H1 (cell line): ENCODE measurements around the gene RPLP2. TPM values are rescaled to one million over a fixed set of nuclear protein-coding genes. Genes with fewer than 3 reads are reported as not detected.

Source experiments
- CTCF ChIA-PET: fragments of 300-600 bp; sonication (Branson Sonifier 250); formaldehyde crosslinking; loops from one replicate; lab custom pipeline; 2021; ENCODE audit not compliant: partially characterized antibody; lab: Charles Lee
- POLR2A ChIA-PET: fragments of 300-600 bp; sonication (Branson Sonifier 250); formaldehyde crosslinking; loops from one replicate; lab custom pipeline; 2021; ENCODE audit warnings: inconsistent platforms; ENCODE audit not compliant: partially characterized antibody; lab: Charles Lee
- DNase-seq, 2 experiments: peaks; one replicate each; pipeline versions ENCODE4 v3.0.0 to v3.0.0-alpha.2; 2010 to 2022; ENCODE audit warnings: low spot score in 2 of 2, low read depth in 1 of 2, mixed read lengths in 1 of 2
- FAIRE-seq: peaks from 2 replicates; lab custom pipeline; 2011; peaks lifted over from hg19 to GRCh38; lab: Jason Lieb, UNC
- H2AFZ ChIP-seq: 2 replicates; pipeline ENCODE4 v1.8.1; 2012; ENCODE audit warnings: low read length, inconsistent platforms
- H2AK5ac ChIP-seq: 2 replicates; pipeline ENCODE4 v1.6.1; 2013; ENCODE audit warnings: low read depth, low read length
- H2BK120ac ChIP-seq: replicated peaks from 2 replicates; pipeline ENCODE3; 2013; ENCODE audit warnings: low read depth, low read length, inconsistent platforms
- H2BK12ac ChIP-seq: 2 replicates; pipeline ENCODE4 v1.6.1; 2013; ENCODE audit warnings: low read depth, low read length
- H2BK15ac ChIP-seq: 2 replicates; pipeline ENCODE4 v1.6.1; 2013; ENCODE audit warnings: low read length
- H2BK20ac ChIP-seq: 2 replicates; pipeline ENCODE4 v1.6.1; 2013; ENCODE audit warnings: low read length
- H2BK5ac ChIP-seq: 2 replicates; pipeline ENCODE4 v1.6.1; 2013; ENCODE audit warnings: low read depth, low read length
- H3K14ac ChIP-seq: 2 replicates; pipeline ENCODE4 v1.6.1; 2013; ENCODE audit warnings: inconsistent platforms; ENCODE audit not compliant: insufficient read length
- H3K18ac ChIP-seq: 2 replicates; pipeline ENCODE4 v1.6.1; 2013; ENCODE audit warnings: low read length; ENCODE audit errors: extremely low read depth
- H3K23ac ChIP-seq: 2 replicates; pipeline ENCODE4 v1.6.1; 2013; ENCODE audit warnings: inconsistent platforms; ENCODE audit not compliant: insufficient read length
- H3K23me2 ChIP-seq: 2 replicates; pipeline ENCODE4 v1.6.1; 2013; ENCODE audit warnings: low read depth, low read length
- H3K27ac ChIP-seq: 2 replicates; pipeline ENCODE4 v1.6.1; 2011; ENCODE audit warnings: low read depth, low read length, inconsistent platforms
- H3K27me3 ChIP-seq, 4 experiments: replicated peaks in 1 of 4; 1 replicate in 1 of 4; 2 replicates in 3 of 4; pipeline versions ENCODE4 v1.6.1 to v1.8.1; 2011 to 2013; ENCODE audit warnings: low read length in 3 of 4, mild to moderate bottlenecking in 3 of 4, inconsistent platforms in 2 of 4, mixed read lengths in 2 of 4, moderate library complexity in 1 of 4; ENCODE audit not compliant: control insufficient read depth in 3 of 4, insufficient read depth in 3 of 4; ENCODE audit errors: extremely low read depth in 1 of 4
- H3K36me3 ChIP-seq, 4 experiments: 2 replicates each; pipeline versions ENCODE4 v1.6.1 to v1.8.1; 2011 to 2013; ENCODE audit warnings: mild to moderate bottlenecking in 4 of 4, low read length in 3 of 4, moderate library complexity in 2 of 4, control low read depth in 1 of 4, inconsistent platforms in 1 of 4; ENCODE audit not compliant: insufficient read depth in 4 of 4, control insufficient read depth in 2 of 4
- H3K4ac ChIP-seq: replicated peaks from 2 replicates; pipeline ENCODE3; 2013; ENCODE audit warnings: low read length, low read depth, mixed read lengths, inconsistent platforms; ENCODE audit not compliant: insufficient read length
- H3K4me1 ChIP-seq, 4 experiments: replicated peaks in 1 of 4; 1 replicate in 1 of 4; 2 replicates in 3 of 4; pipeline versions ENCODE4 v1.6.1 to v1.8.1; 2011 to 2013; ENCODE audit warnings: low read length in 3 of 4, inconsistent platforms in 2 of 4, mixed read lengths in 1 of 4; ENCODE audit not compliant: insufficient read depth in 4 of 4, control insufficient read depth in 3 of 4
- H3K4me2 ChIP-seq, 2 experiments: 2 replicates each; pipeline versions ENCODE4 v1.6.1 to v1.8.1; 2011 to 2013; ENCODE audit warnings: low read depth in 2 of 2, low read length in 2 of 2, control low read depth in 1 of 2, inconsistent platforms in 1 of 2, mild to moderate bottlenecking in 1 of 2; ENCODE audit not compliant: insufficient read depth in 1 of 2
- H3K4me3 ChIP-seq, 4 experiments: fragments of 200-600, 300-600 bp in 1 of 4; sonication (generic), shearing (Covaris generic), sonication (Bioruptor Twin) in 1 of 4; 2 replicates each; pipeline versions ENCODE4 v1.5.1 to v1.8.1; 2011 to 2016; ENCODE audit warnings: low read length in 4 of 4, low read depth in 3 of 4, control low read depth in 2 of 4, inconsistent platforms in 2 of 4, mild to moderate bottlenecking in 2 of 4, mixed read lengths in 1 of 4, moderate library complexity in 1 of 4; ENCODE audit not compliant: insufficient read depth in 2 of 4; ENCODE audit errors: extremely low read depth in 1 of 4
- H3K56ac ChIP-seq: replicated peaks from 2 replicates; pipeline ENCODE3; 2013; ENCODE audit warnings: low read depth, mild to moderate bottlenecking, mixed read lengths, low read length, inconsistent platforms; ENCODE audit not compliant: insufficient read length
- H3K79me1 ChIP-seq: 2 replicates; pipeline ENCODE4 v1.6.1; 2013; ENCODE audit warnings: low read depth, low read length, control low read depth
- H3K79me2 ChIP-seq, 2 experiments: 2 replicates each; pipeline versions ENCODE4 v1.6.1 to v1.8.1; 2012 to 2013; ENCODE audit warnings: low read length in 2 of 2, mild to moderate bottlenecking in 2 of 2, inconsistent platforms in 1 of 2; ENCODE audit not compliant: insufficient read depth in 2 of 2, control insufficient read depth in 1 of 2
- H3K9ac ChIP-seq, 4 experiments: replicated peaks in 1 of 4; 1 replicate in 1 of 4; 2 replicates in 3 of 4; pipeline versions ENCODE4 v1.6.1 to v1.8.1; 2011 to 2013; ENCODE audit warnings: low read depth in 3 of 4, low read length in 3 of 4, control low read depth in 2 of 4, mild to moderate bottlenecking in 2 of 4, moderate library complexity in 2 of 4, inconsistent platforms in 1 of 4; ENCODE audit errors: extremely low read depth in 1 of 4
- H3K9me3 ChIP-seq, 2 experiments: 2 replicates each; pipeline versions ENCODE4 v1.6.1 to v1.8.1; 2012 to 2013; ENCODE audit warnings: mild to moderate bottlenecking in 2 of 2, moderate library complexity in 2 of 2, control low read depth in 1 of 2, inconsistent platforms in 1 of 2, low read depth in 1 of 2, low read length in 1 of 2, mixed read lengths in 1 of 2; ENCODE audit not compliant: insufficient read depth in 2 of 2
- H4K20me1 ChIP-seq, 2 experiments: replicated peaks in 1 of 2; 2 replicates each; pipeline versions ENCODE3 to v1.8.1; 2011 to 2013; ENCODE audit warnings: inconsistent platforms in 2 of 2, low read length in 2 of 2, mild to moderate bottlenecking in 1 of 2; ENCODE audit not compliant: insufficient read depth in 2 of 2, control insufficient read depth in 1 of 2
- H4K5ac ChIP-seq: 2 replicates; pipeline ENCODE4 v1.6.1; 2013; ENCODE audit warnings: low read length, low read depth, mixed read lengths, inconsistent platforms; ENCODE audit not compliant: insufficient read length
- H4K8ac ChIP-seq: 2 replicates; pipeline ENCODE4 v1.8.0; 2013; ENCODE audit warnings: mild to moderate bottlenecking, moderate library complexity, low read length, inconsistent platforms; ENCODE audit not compliant: insufficient read depth; ENCODE audit errors: extremely low read depth
- H4K91ac ChIP-seq: replicated peaks from 2 replicates; pipeline ENCODE3; 2013; ENCODE audit warnings: low read length, mixed read lengths, inconsistent platforms; ENCODE audit not compliant: insufficient read length
- BACH1 ChIP-seq: IDR thresholded peaks from 2 replicates; pipeline ENCODE4 v1.6.1; 2012; ENCODE audit warnings: low read length, improper control_type of control experiment
- HDAC6 ChIP-seq: IDR thresholded peaks from one replicate; pipeline ENCODE4 v1.7.1; 2012; ENCODE audit warnings: low read depth, mild to moderate bottlenecking, inconsistent platforms, low read length, moderate library complexity
- RXRA ChIP-seq: IDR thresholded peaks from 2 replicates; pipeline ENCODE4 v1.6.1; 2011; ENCODE audit warnings: low read depth, mild to moderate bottlenecking, low read length, moderate library complexity; ENCODE audit not compliant: insufficient read depth
- SRF ChIP-seq: IDR thresholded peaks from 2 replicates; pipeline ENCODE4 v1.6.1; 2011; ENCODE audit warnings: mild to moderate bottlenecking, low read depth, low read length, moderate library complexity
- WGBS, 2 experiments: shearing (Covaris generic) in 1 of 2; methylation state at CpG; one replicate each; pipeline versions ENCODE4 v1.1.6 to v1.1.7; 2013 to 2015; ENCODE audit warnings: low lambda C conversion rate in 2 of 2, mixed read lengths in 2 of 2, inconsistent platforms in 1 of 2, low coverage in 1 of 2, missing lambda C conversion rate in 1 of 2; ENCODE audit not compliant: insufficient replicate concordance in 2 of 2, insufficient coverage in 1 of 2, insufficient read length in 1 of 2; ENCODE audit errors: extremely low coverage in 1 of 2, missing lambda C conversion rate in 1 of 2; 5-methylcytosine and 5-hydroxymethylcytosine counted together
- polyA plus RNA-seq, 7 experiments: library from polyadenylated mRNA; depleted of rRNA in 3 of 7; stranded (reverse) in 5 of 7; unstranded in 2 of 7; fragments of >200 nt in 5 of 7; fragments of 200-250 nt in 2 of 7; gene quantifications; 1 replicate in 5 of 7; 2 replicates in 1 of 7; 4 replicates in 1 of 7; pipeline versions ENCODE4 v1.2.1 to v1.2.3, GENCODE V29; 2011 to 2013; ENCODE audit warnings: missing spikeins in 2 of 7, mixed read lengths in 2 of 7
- total RNA-seq: library from RNA; stranded (reverse); fragmentation: NEBNext Ultra II Directional; extraction: Animal tissue kit (Norgen Biotek cat#: 25700); gene quantifications from 2 replicates; pipeline ENCODE4 v1.2.1, GENCODE V29; 2021
- TF ChIP-seq, protein P1 (sequence below): IDR thresholded peaks from 2 replicates; pipeline ENCODE4 v1.6.1; 2012; ENCODE audit warnings: inconsistent platforms
- TF ChIP-seq, protein P2 (sequence below): IDR thresholded peaks from 2 replicates; pipeline ENCODE4 v1.6.1; 2011; ENCODE audit warnings: low read length, improper control_type of control experiment

The RPLP2 gene
- total and polyA plus RNA-seq, 2 of the 8 experiments (the other 6 are each of a cell fraction or from before 2014, with no cell fraction given) = 1,789 to 2,106 TPM

DNA sequence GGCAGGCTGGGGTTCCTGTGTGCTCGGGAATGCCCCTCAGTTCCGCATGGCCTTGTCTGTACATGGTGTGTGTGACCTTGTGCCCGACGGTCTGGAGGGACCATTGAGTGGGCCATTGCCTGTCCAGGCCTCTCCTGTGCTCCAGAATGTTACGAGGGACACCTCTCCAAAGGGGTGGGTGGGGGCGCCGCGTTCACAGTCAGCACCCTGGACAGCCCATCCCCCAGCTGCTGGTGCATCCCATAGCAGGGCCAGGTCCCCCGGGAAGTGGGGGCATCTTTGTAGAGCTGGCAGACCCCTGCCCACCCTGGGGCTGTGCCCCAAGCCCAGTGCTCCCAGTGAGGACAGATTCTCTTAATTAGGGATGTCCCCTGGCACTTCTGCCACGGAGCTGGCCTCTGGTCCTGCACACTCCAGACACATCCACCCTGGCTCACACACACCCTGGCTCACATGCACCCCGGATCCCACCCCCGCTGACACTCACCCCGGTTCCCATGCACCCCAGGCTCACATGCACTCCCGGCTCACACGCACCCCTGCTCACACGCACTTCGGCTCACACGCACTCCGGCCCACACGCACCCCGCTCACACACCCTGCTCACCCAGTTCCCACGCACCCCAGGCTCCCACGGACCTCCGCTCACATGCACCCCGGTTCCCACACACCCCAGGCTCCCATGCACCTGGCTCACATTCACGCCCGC is 48.4 kb downstream of the RPLP2 start:
- peaks cover 0 to 28% (median 22%) of the 10 kb centered on the region in 4 experiments; a peak in 6 of 7 replicates for H3K4me1 ChIP-seq
- TF ChIP-seq SRF = no peak
- TF ChIP-seq BACH1 = no peak
- no peak for TF ChIP-seq RXRA
- no peak for TF ChIP-seq HDAC6
- TF ChIP-seq, protein P1, sequence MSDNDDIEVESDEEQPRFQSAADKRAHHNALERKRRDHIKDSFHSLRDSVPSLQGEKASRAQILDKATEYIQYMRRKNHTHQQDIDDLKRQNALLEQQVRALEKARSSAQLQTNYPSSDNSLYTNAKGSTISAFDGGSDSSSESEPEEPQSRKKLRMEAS = no peak
- TF ChIP-seq, protein P2, sequence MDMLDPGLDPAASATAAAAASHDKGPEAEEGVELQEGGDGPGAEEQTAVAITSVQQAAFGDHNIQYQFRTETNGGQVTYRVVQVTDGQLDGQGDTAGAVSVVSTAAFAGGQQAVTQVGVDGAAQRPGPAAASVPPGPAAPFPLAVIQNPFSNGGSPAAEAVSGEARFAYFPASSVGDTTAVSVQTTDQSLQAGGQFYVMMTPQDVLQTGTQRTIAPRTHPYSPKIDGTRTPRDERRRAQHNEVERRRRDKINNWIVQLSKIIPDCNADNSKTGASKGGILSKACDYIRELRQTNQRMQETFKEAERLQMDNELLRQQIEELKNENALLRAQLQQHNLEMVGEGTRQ = no peak
- no peak overlapping the region for H3K27ac ChIP-seq
- H2BK20ac ChIP-seq = no peak overlapping the region
- CTCF ChIA-PET = interaction anchor here (0.9 to 10.5 kb wide), 2 partner anchors 12 to 117 kb away, joined by 3 to 74 read pairs; partner anchors contain the start of gene TSPAN4
- DNase-seq = no peak
- no peak overlapping the region for H3K4ac ChIP-seq
- no peak overlapping the region for H3K4me3 ChIP-seq
- no peaks in the 10 kb centered on the region for H3K23me2 ChIP-seq
- no peak overlapping the region for H4K8ac ChIP-seq
- H3K27me3 ChIP-seq = peaks cover 0 to 2% (median 0%) of the 10 kb centered on the region in 4 experiments; a peak in 2 of 7 replicates
- no peak for FAIRE-seq
- no peak overlapping the region for H2BK120ac ChIP-seq
- no peaks in the 10 kb centered on the region for H3K9me3 ChIP-seq
- no peak overlapping the region; the same call in 1 of the 2 replicates for H2BK12ac ChIP-seq
- H2BK5ac ChIP-seq = no peak overlapping the region
- no peak overlapping the region for H4K91ac ChIP-seq
- peaks cover 15 to 57% of the 10 kb centered on the region in 2 experiments for H4K20me1 ChIP-seq
- H3K79me1 ChIP-seq = peaks cover 5% of the 10 kb centered on the region
- no peak overlapping the region for H3K23ac ChIP-seq
- H2AFZ ChIP-seq = no peak overlapping the region
- no peaks in the 10 kb centered on the region for H3K79me2 ChIP-seq
- H3K14ac ChIP-seq = no peak overlapping the region
- no peak overlapping the region for H3K18ac ChIP-seq
- WGBS, 2 experiments = 89% methylated on average over 27 of the region's 27 CpGs; no CpG with 5 or more reads in 1 of the 2 experiments
- H2AK5ac ChIP-seq = no peak overlapping the region
- no peak overlapping the region for H2BK15ac ChIP-seq
- no peak overlapping the region for H3K56ac ChIP-seq
- POLR2A ChIA-PET = interaction anchor here (0.7 to 13.8 kb wide), 9 partner anchors 17 to 183 kb away, joined by 3 to 234 read pairs (median 4); partner anchors contain the start of genes CD151, POLR2L and TSPAN4
- H4K5ac ChIP-seq = no peak overlapping the region
- H3K9ac ChIP-seq = no peak overlapping the region
- no peak overlapping the region for H3K4me2 ChIP-seq
- no peaks in the 10 kb centered on the region for H3K36me3 ChIP-seq
